SK-N-SH treated with all-trans-retinoic acid at 6 μM for 48 hours (cell line): ENCODE measurements around the gene C14orf180.

Experiments
- PPARA ChIP-seq: fragments of 250-450 bp; sonication (Bioruptor Pico); IDR thresholded peaks from 2 replicates; pipeline ENCODE4 v1.5.0; 2020; ENCODE audit warnings: mild to moderate bottlenecking, borderline replicate concordance
- RARB ChIP-seq: fragments of 250-450 bp; sonication (Bioruptor Pico); IDR thresholded peaks from 2 replicates; pipeline ENCODE4 v1.8.0; 2021; ENCODE audit warnings: mild to moderate bottlenecking, moderate library complexity
- TCF4 ChIP-seq: fragments of 250-450 bp; sonication (Bioruptor Pico); IDR thresholded peaks from 2 replicates; pipeline ENCODE4 v1.8.0; 2021; ENCODE audit warnings: mild to moderate bottlenecking, moderate library complexity, borderline replicate concordance
- ZFP3 ChIP-seq: fragments of 250-450 bp; sonication (Bioruptor Pico); IDR thresholded peaks from 2 replicates; pipeline ENCODE4 v1.5.0; 2020; ENCODE audit warnings: mild to moderate bottlenecking, moderate library complexity
- ZFP30 ChIP-seq: fragments of 450-650 bp; formaldehyde crosslinking; IDR thresholded peaks from 2 replicates; pipeline ENCODE4 v1.5.0; 2022; ENCODE audit warnings: mild to moderate bottlenecking, moderate library complexity

DNA sequence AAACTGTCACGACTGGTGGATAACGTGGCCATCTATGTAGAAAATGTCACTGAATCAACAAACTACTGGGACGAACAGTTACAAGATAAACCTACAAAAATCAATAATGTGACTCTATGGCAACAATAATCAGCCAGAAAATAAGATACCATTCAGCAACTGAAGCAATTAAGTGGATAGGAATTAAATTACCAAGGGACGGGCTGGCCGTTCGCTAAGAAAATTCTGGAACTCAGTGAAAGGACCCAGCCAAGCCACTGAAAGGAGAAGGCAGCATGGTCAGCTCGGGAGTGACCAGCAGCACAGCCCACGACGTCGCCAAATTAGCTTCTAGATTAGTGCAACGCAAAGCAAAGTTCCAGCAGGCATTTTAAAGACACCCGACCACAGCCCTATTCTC lies 58.6 kb downstream of the C14orf180 start:
- TF ChIP-seq RARB (CRISPR knock-in tag) (no peak), ZFP3 (CRISPR knock-in tag) (no peak), ZFP30 (no peak), TCF4 (CRISPR knock-in tag) (no peak), PPARA (CRISPR knock-in tag) (no peak)
